K562 (cell line): ENCODE results near the gene LEMD1. TPM values are rescaled to one million over a fixed set of nuclear protein-coding genes. Genes with fewer than 3 reads are reported as not detected.

Experiments
- BCLAF1 ChIP-seq, 2 experiments: fragments of 450-650 bp in 1 of 2; IDR thresholded peaks; 2 replicates each; pipeline ENCODE4 v1.6.1; 2011 to 2017; ENCODE audit warnings: low read depth in 2 of 2, antibody characterized with exemption in 1 of 2, borderline replicate concordance in 1 of 2, low read length in 1 of 2, mild to moderate bottlenecking in 1 of 2, mixed read lengths in 1 of 2; ENCODE audit not compliant: control insufficient read depth in 1 of 2
- BRCA1 ChIP-seq, 2 experiments: fragments of 450-650 bp in 1 of 2; sonication (generic) in 1 of 2; formaldehyde crosslinking in 1 of 2; IDR thresholded peaks; 2 replicates each; pipeline versions ENCODE4 v1.5.0 to v1.6.1; 2017 to 2020; ENCODE audit warnings: mild to moderate bottlenecking in 1 of 2, missing genetic modification reagents in 1 of 2
- CCNT2 ChIP-seq: IDR thresholded peaks from 2 replicates; pipeline ENCODE4 v1.6.1; 2011; ENCODE audit warnings: borderline replicate concordance, low read depth, mild to moderate bottlenecking, moderate library complexity, mixed read lengths, low read length; ENCODE audit not compliant: insufficient read length; ENCODE audit errors: extremely low read depth
- DIDO1 ChIP-seq: fragments of 450-650 bp; IDR thresholded peaks from 2 replicates; pipeline ENCODE4 v1.6.1; 2016; ENCODE audit warnings: low read depth, missing biosample characterization, missing genetic modification characterization
- E2F4 ChIP-seq: sonication (generic); formaldehyde crosslinking; IDR thresholded peaks from 2 replicates; pipeline ENCODE4 v1.8.0; 2022; ENCODE audit warnings: mild to moderate bottlenecking, low read depth, missing genetic modification reagents
- EHMT2 ChIP-seq: fragments of 450-650 bp; IDR thresholded peaks from 2 replicates; pipeline ENCODE4 v1.6.1; 2018; ENCODE audit warnings: antibody characterized with exemption
- MIER1 ChIP-seq: fragments of 450-650 bp; IDR thresholded peaks from 2 replicates; pipeline ENCODE4 v1.6.1; 2016; ENCODE audit warnings: antibody characterized with exemption, mild to moderate bottlenecking, low read depth
- MTA1 ChIP-seq: fragments of 450-650 bp; IDR thresholded peaks from 2 replicates; pipeline ENCODE4 v1.6.1; 2017; ENCODE audit warnings: borderline replicate concordance
- MTF1 ChIP-seq: fragments of 250-450 bp; sonication (Bioruptor Pico); IDR thresholded peaks from 2 replicates; pipeline ENCODE4 v1.9.0; 2021; ENCODE audit warnings: moderate library complexity, mild to moderate bottlenecking, inconsistent platforms, borderline replicate concordance
- NFE2 ChIP-seq: IDR thresholded peaks from 2 replicates; pipeline ENCODE4 v1.6.1; 2014; ENCODE audit warnings: antibody characterized with exemption, low read depth
- NR2C1 ChIP-seq, 2 experiments: fragments of 450-650 bp; IDR thresholded peaks; 2 replicates each; pipeline ENCODE4 v1.6.1; 2017; ENCODE audit warnings: mild to moderate bottlenecking in 2 of 2, antibody characterized with exemption in 1 of 2, inconsistent platforms in 1 of 2, missing compliant biosample characterization in 1 of 2, missing genetic modification characterization in 1 of 2
- PURB ChIP-seq: sonication (generic); formaldehyde crosslinking; IDR thresholded peaks from 2 replicates; pipeline ENCODE4 v1.9.0; 2021; ENCODE audit warnings: low read depth, mild to moderate bottlenecking, missing genetic modification reagents
- SAFB2 ChIP-seq: fragments of 200-400 bp; formaldehyde crosslinking; IDR thresholded peaks from 2 replicates; pipeline ENCODE4 v1.6.1; 2018; ENCODE audit warnings: borderline replicate concordance, low read length, low read depth, moderate library complexity; ENCODE audit not compliant: severe bottlenecking
- THRAP3 ChIP-seq: fragments of 450-650 bp; IDR thresholded peaks from 2 replicates; pipeline ENCODE4 v1.6.1; 2016; ENCODE audit warnings: mild to moderate bottlenecking, inconsistent platforms, borderline replicate concordance
- ZFPM2 ChIP-seq: fragments of 250-450 bp; sonication (Bioruptor Pico); IDR thresholded peaks from 2 replicates; pipeline ENCODE4 v1.5.1; 2022; ENCODE audit warnings: mild to moderate bottlenecking
- ZNF146 ChIP-seq: IDR thresholded peaks from one replicate; pipeline ENCODE4 v1.6.1; 2018; ENCODE audit warnings: missing compliant biosample characterization; ENCODE audit not compliant: unreplicated experiment
- polyA plus RNA-seq, 8 experiments: library from polyadenylated mRNA; depleted of rRNA in 4 of 8; stranded (reverse) in 5 of 8; unstranded in 3 of 8; fragments of >200 nt; fragmentation: Nextera tagmentation in 2 of 8; fragmentation: Illumina TruSeq in 1 of 8; extraction: Ambion mirVana in 2 of 8; extraction: Trizol in 1 of 8; gene quantifications; 2 replicates each; pipeline versions ENCODE4 v1.2.1 to v1.2.3, GENCODE V29; 2011 to 2014; ENCODE audit warnings: inconsistent platforms in 1 of 8, missing spikeins in 1 of 8
- total RNA-seq, 7 experiments: library from RNA; depleted of rRNA in 6 of 7; stranded (reverse); fragments of >200 nt in 6 of 7; fragmentation: Illumina TruSeq in 2 of 7; extraction: Trizol in 2 of 7; gene quantifications; 2 replicates each; pipeline versions ENCODE4 v1.2.1 to v1.2.3, GENCODE V29; 2011 to 2021; ENCODE audit warnings: low replicate concordance in 1 of 7
- TF ChIP-seq, protein P1 (sequence below): sonication (generic); formaldehyde crosslinking; IDR thresholded peaks from 2 replicates; pipeline ENCODE4 v1.8.1; 2023; ENCODE audit warnings: mild to moderate bottlenecking, missing genetic modification reagents, moderate library complexity
- TF ChIP-seq, protein P2 (sequence below): fragments of 450-650 bp; formaldehyde crosslinking; IDR thresholded peaks from 2 replicates; pipeline ENCODE4 v1.4.0; 2022; ENCODE audit warnings: missing genetic modification characterization

LEMD1 gene
- total and polyA plus RNA-seq, 9 of the 15 experiments (the other 6 are each of a cell fraction or from before 2014, with no cell fraction given): 0.11 to 2.4 (median 0.57) TPM; not detected in 1

DNA sequence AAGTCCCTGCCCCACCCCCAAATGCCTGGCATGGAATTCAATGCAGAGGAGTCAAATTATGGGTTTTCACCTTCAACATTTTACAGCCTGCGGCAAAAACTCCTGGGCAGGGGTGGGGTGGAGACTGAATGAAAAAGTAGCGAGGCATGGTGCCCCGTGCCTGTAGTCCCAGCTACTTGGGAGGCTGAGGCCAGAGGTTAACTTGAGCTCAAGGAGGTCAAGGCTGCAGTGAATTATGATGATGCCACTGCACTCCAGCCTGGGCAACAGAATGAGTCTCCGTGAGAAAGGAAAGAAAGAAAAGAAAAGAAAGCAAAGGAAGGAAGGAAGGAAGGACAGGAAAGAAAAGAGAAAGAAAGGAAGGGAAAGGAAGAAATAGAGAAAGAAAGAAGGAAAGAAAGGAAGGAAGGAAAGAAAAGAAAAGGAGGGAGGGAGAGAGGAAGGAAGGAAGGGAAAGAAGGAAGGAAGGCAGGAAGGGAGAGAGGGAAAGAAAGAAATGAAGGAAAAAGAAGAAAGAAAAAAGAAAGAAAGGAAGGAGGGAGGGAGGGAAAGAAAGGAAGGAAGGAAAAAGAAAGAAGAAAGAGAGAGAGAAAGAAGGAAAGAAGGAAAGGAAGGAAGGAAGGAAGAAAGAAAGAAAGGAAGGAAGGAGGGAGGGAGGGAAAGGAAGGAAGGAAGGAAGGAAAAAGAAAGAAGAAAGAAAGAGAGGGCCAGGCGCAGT, 11.1 kb downstream of the LEMD1 start (continued):
- TF ChIP-seq E2F4 (CRISPR knock-in tag) (no peak), EHMT2 (no peak), PURB (CRISPR knock-in tag) (no peak), NR2C1 (IDR thresholded peaks at IDR 0.05) (no peak), NR2C1 (tag; IDR thresholded peaks at IDR 0.05) (no peak), MTF1 (CRISPR knock-in tag) (no peak), BRCA1 (IDR thresholded peaks at IDR 0.05) (no peak), BRCA1 (CRISPR knock-in tag; IDR thresholded peaks at IDR 0.05) (no peak), MTA1 (peak; percentile 42; the same call in 1 of the 2 replicates), ZNF146 (CRISPR knock-in tag) (no peak), BCLAF1 (IDR thresholded peaks at IDR 0.05; ENCODE audit: borderline replicate concordance in 1 of 2, control insufficient read depth in 1 of 2, low read depth in 2 of 2, low read length in 1 of 2) (no peak), NFE2 (no peak), ZFPM2 (CRISPR knock-in tag) (no peak), DIDO1 (tag) (no peak), THRAP3 (0 out of 2 replicates have a peak, but pooled peaks have one; percentile 27), MIER1 (no peak), CCNT2 (no peak), SAFB2 (no peak)
- TF ChIP-seq, protein P1, sequence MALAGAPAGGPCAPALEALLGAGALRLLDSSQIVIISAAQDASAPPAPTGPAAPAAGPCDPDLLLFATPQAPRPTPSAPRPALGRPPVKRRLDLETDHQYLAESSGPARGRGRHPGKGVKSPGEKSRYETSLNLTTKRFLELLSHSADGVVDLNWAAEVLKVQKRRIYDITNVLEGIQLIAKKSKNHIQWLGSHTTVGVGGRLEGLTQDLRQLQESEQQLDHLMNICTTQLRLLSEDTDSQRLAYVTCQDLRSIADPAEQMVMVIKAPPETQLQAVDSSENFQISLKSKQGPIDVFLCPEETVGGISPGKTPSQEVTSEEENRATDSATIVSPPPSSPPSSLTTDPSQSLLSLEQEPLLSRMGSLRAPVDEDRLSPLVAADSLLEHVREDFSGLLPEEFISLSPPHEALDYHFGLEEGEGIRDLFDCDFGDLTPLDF: no peak
- TF ChIP-seq, protein P2, sequence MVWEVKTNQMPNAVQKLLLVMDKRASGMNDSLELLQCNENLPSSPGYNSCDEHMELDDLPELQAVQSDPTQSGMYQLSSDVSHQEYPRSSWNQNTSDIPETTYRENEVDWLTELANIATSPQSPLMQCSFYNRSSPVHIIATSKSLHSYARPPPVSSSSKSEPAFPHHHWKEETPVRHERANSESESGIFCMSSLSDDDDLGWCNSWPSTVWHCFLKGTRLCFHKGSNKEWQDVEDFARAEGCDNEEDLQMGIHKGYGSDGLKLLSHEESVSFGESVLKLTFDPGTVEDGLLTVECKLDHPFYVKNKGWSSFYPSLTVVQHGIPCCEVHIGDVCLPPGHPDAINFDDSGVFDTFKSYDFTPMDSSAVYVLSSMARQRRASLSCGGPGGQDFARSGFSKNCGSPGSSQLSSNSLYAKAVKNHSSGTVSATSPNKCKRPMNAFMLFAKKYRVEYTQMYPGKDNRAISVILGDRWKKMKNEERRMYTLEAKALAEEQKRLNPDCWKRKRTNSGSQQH (CRISPR knock-in tag): peak; percentile 77; the same call in 1 of the 2 replicates
